Ascending aorta (tissue), 2 donors: ENCODE data around the gene GRK5. TPM values are rescaled to one million over a fixed set of nuclear protein-coding genes. Genes with fewer than 3 reads are reported as not detected.

ENCODE experiments used
- DNase-seq, 2 donors: peaks; one replicate each; pipeline ENCODE4 v3.0.0-alpha.2; 2019; ENCODE audit warnings: low spot score in 2 of 2
- H3K27ac ChIP-seq, 2 donors: fragments of 200-600 bp; sonication (generic); one replicate each; pipeline ENCODE4 v1.5.1; 2016 to 2017; ENCODE audit warnings: mild to moderate bottlenecking in 1 of 2
- H3K27me3 ChIP-seq: fragments of 200-600 bp; sonication (generic); one replicate; pipeline ENCODE4 v1.5.1; 2017
- H3K36me3 ChIP-seq, 2 donors: fragments of 200-600 bp; sonication (generic); one replicate each; pipeline ENCODE4 v1.5.1; 2016
- H3K4me1 ChIP-seq, 2 donors: fragments of 200-600 bp; sonication (generic); one replicate each; pipeline ENCODE4 v1.5.1; 2016 to 2017; ENCODE audit warnings: mild to moderate bottlenecking in 1 of 2
- H3K4me3 ChIP-seq, 2 donors: fragments of 200-600 bp; sonication (generic); one replicate each; pipeline ENCODE4 v1.5.1; 2016 to 2017; ENCODE audit warnings: mild to moderate bottlenecking in 1 of 2
- H3K9me3 ChIP-seq, 2 donors: fragments of 200-600 bp; sonication (generic); one replicate each; pipeline ENCODE4 v1.5.1; 2016
- intact Hi-C: fragments of 100-400 bp; cut with DNase I; formaldehyde crosslinking; loops from one replicate; pipeline ENCODE4 v1.15.1; 2023
- total RNA-seq: library from RNA; depleted of rRNA; stranded (reverse); fragments of >200 nt; gene quantifications from one replicate; pipeline ENCODE4 v1.1.0, GENCODE V29; 2016
- TF ChIP-seq, protein P1 (sequence below), 3 experiments: fragments of 200-600 bp in 2 of 3; fragments of 450-650 bp in 1 of 3; sonication (generic) in 2 of 3; IDR thresholded peaks; one replicate each; pipeline ENCODE4 v1.5.1; 2016 to 2019; ENCODE audit warnings: antibody characterized with exemption in 3 of 3, mild to moderate bottlenecking in 1 of 3, moderate library complexity in 1 of 3

The GRK5 gene
- total RNA-seq, 1 donor from 2014 or later = 75.5 TPM

DNA sequence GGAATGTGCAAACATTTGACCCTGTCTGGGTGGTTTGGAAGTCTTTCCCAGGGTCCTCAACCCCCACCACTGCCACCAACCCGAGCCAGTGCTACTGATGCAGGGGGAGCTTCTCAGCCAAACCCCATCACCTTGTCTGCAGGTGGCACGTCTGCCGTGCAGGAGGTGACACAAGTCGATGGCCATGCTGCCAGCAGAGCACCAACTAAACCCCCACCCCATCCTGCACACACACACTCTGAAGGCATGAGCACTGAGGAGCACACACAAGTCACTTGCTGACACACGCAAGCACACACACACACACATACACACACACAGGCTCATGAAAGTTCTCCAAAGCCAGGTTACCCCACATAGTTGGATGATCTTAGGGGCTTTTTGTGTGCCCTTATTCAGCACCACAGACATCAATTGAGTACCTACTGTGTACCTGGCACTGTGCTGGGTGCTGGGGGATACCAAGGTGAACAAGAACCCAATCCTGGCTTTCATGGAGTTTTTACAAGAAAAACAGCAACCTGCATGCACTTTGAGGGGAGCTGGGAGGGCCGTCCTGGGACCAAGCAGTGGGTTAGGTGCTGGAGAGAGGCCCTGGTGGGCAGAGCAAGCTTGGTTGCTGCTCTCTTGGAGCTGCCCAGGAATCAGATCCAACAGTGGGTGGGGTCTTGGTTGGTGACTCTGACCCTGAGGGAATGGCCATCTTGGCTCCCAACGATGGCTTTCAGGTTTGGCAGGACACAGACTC lies 216.3 kb downstream of the GRK5 start:
- Histone ChIP-seq H3K27ac (no peak overlapping the region), H3K36me3 (peaks cover 31 to 53% of the 10 kb centered on the region in 2 donors), H3K4me1 (peaks cover 10 to 12% of the 10 kb centered on the region in 2 donors), H3K4me3 (no peak overlapping the region), H3K27me3 (no peaks in the 10 kb centered on the region), H3K9me3 (no peaks in the 10 kb centered on the region)
- intact Hi-C loops = no loop called here
- no peak for DNase-seq
- TF ChIP-seq, protein P1, sequence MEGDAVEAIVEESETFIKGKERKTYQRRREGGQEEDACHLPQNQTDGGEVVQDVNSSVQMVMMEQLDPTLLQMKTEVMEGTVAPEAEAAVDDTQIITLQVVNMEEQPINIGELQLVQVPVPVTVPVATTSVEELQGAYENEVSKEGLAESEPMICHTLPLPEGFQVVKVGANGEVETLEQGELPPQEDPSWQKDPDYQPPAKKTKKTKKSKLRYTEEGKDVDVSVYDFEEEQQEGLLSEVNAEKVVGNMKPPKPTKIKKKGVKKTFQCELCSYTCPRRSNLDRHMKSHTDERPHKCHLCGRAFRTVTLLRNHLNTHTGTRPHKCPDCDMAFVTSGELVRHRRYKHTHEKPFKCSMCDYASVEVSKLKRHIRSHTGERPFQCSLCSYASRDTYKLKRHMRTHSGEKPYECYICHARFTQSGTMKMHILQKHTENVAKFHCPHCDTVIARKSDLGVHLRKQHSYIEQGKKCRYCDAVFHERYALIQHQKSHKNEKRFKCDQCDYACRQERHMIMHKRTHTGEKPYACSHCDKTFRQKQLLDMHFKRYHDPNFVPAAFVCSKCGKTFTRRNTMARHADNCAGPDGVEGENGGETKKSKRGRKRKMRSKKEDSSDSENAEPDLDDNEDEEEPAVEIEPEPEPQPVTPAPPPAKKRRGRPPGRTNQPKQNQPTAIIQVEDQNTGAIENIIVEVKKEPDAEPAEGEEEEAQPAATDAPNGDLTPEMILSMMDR (IDR thresholded peaks at IDR 0.05) = no peak

DNA sequence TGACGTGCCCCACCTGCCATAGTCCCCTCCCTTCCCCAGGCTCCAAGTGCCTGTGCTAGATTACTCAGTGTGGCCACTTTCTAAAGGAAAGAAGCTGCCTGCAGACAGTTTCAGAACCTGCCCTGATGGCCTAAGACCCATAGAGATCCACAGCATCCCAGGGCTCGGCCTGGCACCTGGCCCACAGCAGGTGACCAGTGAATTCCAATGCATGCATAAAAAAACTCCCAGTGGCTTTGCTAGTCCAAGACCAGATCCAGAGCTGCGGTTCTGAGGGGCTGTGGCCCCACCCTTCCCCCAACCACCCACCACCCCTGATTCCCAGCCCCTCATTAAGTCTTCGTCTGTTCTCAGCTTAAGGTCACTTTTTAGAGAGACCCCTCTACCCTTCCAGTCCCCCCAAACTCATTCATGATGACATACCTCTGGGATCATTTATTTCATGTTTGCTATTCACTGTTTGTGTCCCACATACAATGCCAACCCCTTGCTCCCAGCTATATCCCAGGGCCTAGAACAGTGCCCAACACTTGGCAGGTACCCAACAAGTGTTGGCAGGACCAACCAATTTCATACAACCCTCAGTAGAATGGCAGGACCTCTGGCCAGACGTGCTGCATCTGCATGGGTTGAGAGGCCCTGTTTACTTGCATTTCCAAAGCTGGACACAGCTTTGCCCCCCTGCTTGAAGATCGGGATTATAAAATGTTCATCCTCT lies 217.0 kb downstream of the GRK5 start:
- H3K27ac ChIP-seq = no peak overlapping the region
- peaks cover 10 to 12% of the 10 kb centered on the region in 2 donors for H3K4me1 ChIP-seq
- intact Hi-C loops = no loop called here
- H3K27me3 ChIP-seq = no peaks in the 10 kb centered on the region
- no peak overlapping the region for H3K4me3 ChIP-seq
- H3K9me3 ChIP-seq = no peaks in the 10 kb centered on the region
- TF ChIP-seq, protein P1 (IDR thresholded peaks at IDR 0.05) = no peak
- no peak for DNase-seq
- peaks cover 38 to 57% of the 10 kb centered on the region in 2 donors for H3K36me3 ChIP-seq

DNA sequence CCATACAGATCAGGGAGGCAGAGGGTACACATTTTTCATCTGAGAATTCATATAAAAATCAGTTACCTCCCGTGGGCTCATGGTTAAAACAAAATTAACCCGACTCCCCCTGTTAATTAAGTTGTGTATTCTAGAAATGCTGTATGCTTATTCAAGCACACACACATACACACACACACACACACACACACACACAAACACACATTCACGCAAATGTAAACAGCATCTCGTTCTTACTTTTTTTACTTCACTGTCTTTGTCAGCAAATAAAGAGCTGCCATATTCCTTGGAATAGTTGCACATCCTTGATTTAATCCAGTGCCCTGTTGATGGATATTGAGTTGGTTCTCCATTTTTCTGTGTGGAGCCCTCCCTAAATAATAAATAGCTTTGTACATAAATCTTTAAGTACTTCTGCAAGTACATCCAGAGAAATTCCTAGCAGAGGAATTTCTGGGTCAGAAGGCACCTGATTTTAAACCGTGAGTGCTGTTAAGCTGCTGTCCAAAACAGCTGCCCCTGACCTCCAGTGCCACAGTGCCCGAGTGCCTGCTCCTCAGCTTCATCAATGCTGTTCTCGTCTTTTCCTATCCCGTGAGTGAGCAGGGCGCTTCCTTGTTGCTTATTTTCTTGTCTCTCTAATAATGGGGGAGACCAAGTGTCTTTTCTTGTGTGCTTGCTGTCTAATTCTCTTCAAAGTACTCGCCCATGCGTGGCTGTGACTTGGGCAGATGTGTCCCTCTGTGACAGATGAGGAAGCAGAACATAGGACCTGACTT lies 217.9 kb downstream of the GRK5 start:
- no peak overlapping the region for H3K4me3 ChIP-seq
- H3K4me1 ChIP-seq = peaks cover 10 to 12% of the 10 kb centered on the region in 2 donors
- H3K27ac ChIP-seq = no peak overlapping the region
- H3K27me3 ChIP-seq = no peaks in the 10 kb centered on the region
- H3K36me3 ChIP-seq = peaks cover 47 to 66% of the 10 kb centered on the region in 2 donors
- intact Hi-C loops = no loop called here
- no peak for DNase-seq
- H3K9me3 ChIP-seq = no peaks in the 10 kb centered on the region
- TF ChIP-seq, protein P1 (IDR thresholded peaks at IDR 0.05) = no peak

DNA sequence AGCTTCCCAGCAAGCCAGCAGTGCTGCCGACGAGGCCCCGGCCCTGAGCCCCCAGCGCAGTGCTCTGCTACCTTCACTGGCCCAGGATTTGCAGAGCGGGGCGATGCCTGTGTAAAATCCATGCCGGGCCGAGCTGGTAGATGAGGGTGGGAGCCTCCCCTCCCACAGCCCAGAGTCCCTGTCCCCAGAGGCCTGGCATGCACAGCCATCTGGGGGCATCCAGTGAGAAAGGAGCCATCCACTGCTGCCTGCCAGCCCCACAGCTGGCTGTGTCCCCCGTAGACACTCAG lies 218.5 kb downstream of the GRK5 start:
- H3K9me3 ChIP-seq = no peaks in the 10 kb centered on the region
- TF ChIP-seq, protein P1 (IDR thresholded peaks at IDR 0.05) = no peak
- peaks cover 10 to 12% of the 10 kb centered on the region in 2 donors for H3K4me1 ChIP-seq
- H3K27ac ChIP-seq = no peak overlapping the region
- no peak for DNase-seq
- no peaks in the 10 kb centered on the region for H3K27me3 ChIP-seq
- H3K4me3 ChIP-seq = no peak overlapping the region
- intact Hi-C loops = no loop called here
- H3K36me3 ChIP-seq = peaks cover 50 to 72% of the 10 kb centered on the region in 2 donors

DNA sequence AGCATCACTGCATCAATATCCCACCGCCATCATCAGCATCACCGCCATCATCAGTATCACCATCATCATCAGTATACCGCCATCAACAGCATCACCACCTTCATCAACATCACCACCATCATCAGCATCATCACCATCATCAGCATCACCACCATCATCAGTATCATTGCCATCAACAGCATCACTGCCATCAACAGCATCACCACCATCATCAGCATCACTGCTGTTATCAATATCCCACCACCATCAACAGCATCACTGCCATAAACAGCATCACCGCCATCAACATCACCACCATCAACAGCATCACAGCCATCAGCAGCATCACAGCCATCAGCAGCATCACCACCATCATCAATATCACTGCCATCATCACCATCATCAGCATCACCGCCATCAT lies 219.3 kb downstream of the GRK5 start:
- Histone ChIP-seq H3K27ac (no peak overlapping the region), H3K9me3 (no peaks in the 10 kb centered on the region), H3K36me3 (peaks cover 56 to 80% of the 10 kb centered on the region in 2 donors), H3K4me1 (peaks cover 5 to 10% of the 10 kb centered on the region in 2 donors), H3K27me3 (no peaks in the 10 kb centered on the region), H3K4me3 (no peak overlapping the region)
- intact Hi-C loops = no loop called here
- DNase-seq = no peak
- TF ChIP-seq, protein P1 (IDR thresholded peaks at IDR 0.05) = no peak
